HG02759 (cell line): ENCODE data around the gene CENPA.
"Not testable (repeated sequence)": the region's sequence is repeated elsewhere in the genome, so short reads cannot be mapped to it uniquely, and the experiment has no call there.

Experiments used
- ATAC-seq: cut with Tn5 transposase; IDR thresholded peaks from one replicate; pipeline ENCODE4 v1.9.1; 2021; ENCODE audit warnings: mild to moderate bottlenecking, moderate library complexity; ENCODE audit not compliant: unreplicated experiment

The CENPA gene

DNA sequence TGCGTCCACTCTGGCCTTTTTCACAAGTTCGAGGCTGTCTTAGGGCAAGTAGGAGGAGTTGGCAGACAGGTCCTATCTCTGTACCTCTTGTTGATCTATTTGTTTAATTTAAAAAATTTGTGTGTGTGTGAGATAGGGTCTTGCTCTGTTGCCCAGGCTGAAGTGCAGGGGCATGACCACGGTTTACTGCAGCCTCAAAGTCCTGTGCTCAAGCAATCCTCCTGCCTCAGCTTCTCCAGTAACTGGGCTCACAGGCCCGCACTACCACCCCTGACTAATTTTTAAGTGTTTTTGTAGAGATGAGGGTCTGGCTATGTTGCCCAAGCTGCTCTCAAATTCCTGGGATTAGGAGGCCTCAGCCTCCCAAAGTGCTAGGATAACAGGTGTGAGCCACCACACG, 26.0 kb upstream of the CENPA start:
- ATAC-seq = no peak

- not testable (repeated sequence) for ATAC-seq
Measured at GRCh38 chr2:26760991-26761390, 24.9 kb upstream of the CENPA start.

DNA sequence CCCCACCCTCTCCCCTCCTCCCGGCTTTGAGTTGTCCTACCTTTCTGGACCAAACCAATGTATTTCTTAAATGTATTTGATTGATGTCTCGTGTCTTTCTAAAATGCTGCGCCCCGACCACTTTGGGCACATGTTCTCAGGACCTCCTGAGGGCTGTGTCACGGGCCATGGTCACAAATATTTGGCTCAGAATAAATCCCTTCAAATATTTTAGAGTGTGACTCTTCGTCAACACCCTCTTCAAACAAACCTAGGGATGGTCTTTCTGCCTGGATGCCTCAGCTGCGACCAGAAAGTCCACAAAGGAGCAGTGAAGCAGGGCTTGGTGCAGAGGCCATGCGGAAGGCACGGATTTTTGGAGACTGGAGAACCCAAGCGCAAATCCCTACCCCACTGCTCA, 22.8 kb upstream of the CENPA start:
- no peak for ATAC-seq

GRCh38 chr2:26764078-26764887, 21.6 kb upstream of the CENPA start, which contains the start of gene SLC35F6:
Gene SLC35F6, plus strand, starts transcription at chr2:26764284. Its CDS starts 66 bp downstream, at chr2:26764350.
- peak; percentile 91 for ATAC-seq

GRCh38 chr2:26764906-26765305, 20.9 kb upstream of the CENPA start:
- ATAC-seq = no peak

- ATAC-seq = no peak
Measured at GRCh38 chr2:26765475-26766200, 20.2 kb upstream of the CENPA start.

DNA sequence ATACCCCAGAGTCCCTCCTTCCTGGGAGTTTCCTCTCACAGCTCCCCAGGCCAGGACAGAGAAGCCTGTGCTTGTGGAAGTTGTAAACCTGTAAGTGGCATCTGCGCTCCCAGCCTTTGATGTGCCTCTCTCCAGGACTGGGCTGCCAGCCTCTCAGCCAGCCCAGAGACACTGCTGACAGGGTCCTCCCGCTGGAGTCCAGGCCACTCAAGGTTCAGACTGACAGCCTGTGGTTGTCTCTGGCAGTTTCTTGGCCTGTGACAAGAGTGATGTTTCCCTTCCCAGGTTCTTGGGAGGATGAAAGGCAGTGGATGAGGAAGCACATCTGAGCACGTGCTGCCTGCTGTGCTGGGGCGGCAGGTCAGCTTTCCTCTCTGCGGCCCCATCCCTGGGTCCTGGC, 18.7 kb upstream of the CENPA start:
- ATAC-seq = no peak

GRCh38 chr2:26767894-26768487, 17.9 kb upstream of the CENPA start:
- no peak for ATAC-seq

DNA sequence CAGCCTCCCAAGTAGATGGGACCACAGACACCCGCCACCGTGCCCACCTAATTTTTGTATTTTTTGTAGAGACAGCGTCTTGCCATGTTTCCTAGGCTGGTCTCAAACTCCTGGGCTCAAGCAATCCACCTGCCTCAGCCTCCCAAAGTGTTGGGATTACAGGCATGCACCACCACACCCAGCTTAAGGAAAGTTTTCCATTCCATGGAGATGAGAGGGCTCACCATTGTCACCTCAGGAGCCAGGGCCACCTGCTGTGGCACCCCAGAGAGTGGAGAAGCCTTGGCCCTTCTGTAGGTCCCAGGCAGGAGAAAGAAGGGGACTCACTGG, 17.1 kb upstream of the CENPA start:
- ATAC-seq = no peak

DNA sequence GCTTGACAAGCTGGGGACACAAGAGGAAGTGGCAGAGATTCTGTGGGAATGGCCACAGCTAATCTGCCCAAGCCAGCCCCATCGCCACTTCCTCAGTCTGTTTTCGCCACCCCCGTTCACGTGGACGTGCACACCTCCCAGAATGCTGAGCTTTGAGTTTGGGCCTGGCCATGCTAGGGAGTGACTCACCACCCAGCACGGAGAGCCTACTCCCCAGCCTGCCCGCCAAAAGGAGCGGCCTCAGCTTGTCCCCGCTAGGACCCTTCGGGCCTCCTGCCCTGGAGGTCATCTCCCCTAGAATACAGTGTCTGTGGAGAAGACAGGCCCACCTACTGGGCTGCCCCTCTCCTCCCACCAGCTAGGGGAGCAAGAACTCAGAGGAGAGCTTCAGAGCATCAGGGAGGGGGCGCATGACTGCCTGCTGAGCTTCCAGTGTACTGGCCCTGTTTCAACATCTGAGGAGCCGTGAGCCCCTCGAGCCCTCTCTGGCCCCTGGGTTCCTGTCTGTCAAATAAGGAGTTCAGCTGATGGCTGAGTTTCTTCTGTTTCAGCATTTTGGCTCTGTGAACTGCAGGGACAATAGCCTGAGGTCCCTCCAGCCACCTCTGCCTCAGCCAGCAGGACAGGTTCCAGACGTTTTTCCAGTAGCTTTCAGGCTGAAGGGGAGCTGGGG, 16.6 kb upstream of the CENPA start:
- ATAC-seq = no peak

DNA sequence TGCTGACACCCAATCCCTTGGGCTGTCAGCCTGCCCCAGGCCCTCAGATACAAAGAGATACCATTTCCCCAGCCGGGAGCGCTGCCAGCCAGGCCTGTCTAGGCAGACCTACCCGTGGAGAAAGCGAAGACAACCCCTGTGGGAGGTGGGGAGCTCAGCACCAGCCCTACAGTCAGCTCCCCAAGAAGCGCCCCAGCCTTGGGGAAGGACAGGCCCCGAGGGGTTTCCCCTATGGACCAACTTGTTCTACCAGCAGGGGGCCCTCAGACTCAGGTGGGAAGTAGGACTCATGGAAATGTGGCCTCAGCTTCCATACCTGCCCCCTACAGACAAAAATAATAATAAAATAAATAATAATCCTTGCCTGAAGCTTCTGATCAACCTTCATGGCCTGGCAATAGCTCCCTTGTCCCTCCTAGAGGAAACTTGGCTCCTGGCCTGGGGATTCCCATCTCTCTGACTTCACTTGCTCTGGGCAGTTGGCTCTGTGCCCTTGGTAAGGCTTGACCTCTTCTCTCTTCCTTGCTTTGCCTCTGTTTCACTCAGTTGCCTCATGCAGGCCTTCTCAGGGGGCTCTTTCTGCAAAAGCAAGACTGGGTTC, 14.8 kb upstream of the CENPA start:
- no peak for ATAC-seq

DNA sequence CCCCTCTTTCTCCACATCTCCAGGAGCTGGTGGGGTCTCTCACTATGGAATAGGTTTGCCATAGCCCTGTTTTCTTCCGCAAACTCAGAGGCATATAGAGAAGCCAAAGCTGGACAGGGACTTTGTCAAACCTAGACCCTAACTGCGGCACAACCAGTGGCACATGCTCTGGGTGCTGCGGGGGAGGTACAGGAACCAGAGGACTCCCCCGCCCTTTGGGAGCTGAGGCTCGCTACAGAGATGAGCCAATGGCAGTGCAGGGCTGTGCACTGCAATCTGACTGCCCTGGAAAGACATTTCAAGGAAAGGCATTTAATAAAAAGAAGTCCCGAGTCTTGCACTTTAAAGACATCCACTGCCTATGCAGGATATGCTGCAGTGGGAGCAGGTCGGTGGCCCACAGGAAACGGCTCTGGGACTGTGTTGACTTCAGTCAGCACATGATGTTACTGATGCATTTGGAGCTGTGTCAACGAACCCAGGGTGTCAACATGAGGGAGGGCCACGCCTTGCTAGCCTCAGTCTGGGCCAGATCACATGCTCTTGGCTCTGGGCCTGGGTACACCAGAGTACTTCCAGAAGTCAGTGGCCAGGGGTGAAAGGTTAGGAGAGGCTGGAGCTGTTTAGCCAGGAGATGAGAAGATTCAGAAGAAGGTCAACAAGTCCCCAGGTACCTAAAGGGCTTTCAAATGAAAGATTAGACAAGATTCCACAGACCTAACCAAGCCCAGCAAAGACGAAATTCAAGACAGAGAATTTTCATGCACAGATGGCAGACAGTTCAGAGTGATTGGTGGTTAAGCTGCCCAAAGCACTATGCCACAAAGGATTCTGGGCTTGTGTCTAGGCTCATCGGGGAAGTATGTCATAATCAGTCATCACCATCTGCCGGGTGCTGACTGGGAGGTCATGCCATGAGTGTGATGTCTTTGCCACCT, 13.5 kb upstream of the CENPA start:
- no peak for ATAC-seq

- no peak for ATAC-seq
Measured at GRCh38 chr2:26776195-26776800, 9.6 kb upstream of the CENPA start.

DNA sequence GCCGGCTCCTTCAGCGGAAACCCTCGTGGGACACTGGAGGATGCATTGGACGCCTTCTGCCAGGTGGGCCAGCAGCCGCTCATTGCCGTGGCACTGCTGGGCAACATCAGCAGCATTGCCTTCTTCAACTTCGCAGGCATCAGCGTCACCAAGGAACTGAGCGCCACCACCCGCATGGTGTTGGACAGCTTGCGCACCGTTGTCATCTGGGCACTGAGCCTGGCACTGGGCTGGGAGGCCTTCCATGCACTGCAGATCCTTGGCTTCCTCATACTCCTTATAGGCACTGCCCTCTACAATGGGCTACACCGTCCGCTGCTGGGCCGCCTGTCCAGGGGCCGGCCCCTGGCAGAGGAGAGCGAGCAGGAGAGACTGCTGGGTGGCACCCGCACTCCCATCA, 7.8 kb upstream of the CENPA start:
- no peak for ATAC-seq

GRCh38 chr2:26778507-26778906, 7.3 kb upstream of the CENPA start:
- no peak for ATAC-seq

- ATAC-seq = no peak
Measured at GRCh38 chr2:26780203-26780760, 5.6 kb upstream of the CENPA start.

GRCh38 chr2:26782876-26783704, 2.8 kb upstream of the CENPA start:
- ATAC-seq = no peak

DNA sequence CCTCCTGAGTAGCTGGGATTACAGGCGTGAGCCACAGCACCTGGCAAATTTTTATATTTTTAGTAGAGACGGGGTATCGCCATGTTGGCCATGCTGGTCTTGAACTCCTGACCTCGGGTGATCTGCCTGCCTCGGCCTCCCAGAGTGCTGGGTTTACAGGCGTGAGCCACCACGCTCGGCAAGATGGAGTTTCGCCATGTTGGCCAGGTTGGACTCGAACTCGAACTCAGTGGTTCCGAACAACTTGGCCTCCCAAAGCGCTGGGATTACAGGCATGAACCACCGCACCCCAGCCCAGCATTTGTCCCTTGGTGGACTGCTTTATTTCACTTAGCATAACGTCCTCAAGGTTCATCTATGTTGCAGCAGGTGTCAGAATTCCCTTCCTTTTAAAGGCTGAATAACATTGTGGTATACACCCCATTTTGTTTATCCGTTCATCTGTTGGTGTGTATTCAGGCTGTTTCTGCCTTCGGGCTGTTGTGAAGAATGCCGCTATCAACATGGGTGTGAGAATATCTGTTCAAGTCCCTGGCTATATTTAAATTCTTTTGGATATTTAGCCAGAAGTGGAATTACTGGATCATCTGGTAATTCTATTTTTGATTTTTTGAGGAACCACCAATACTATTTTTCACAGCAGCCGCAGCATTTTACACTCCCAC, 1.2 kb upstream of the CENPA start:
- no peak for ATAC-seq
